ENCODE data around the gene ZCRB1. TPM values are rescaled to one million over a fixed set of nuclear protein-coding genes. Genes with fewer than 3 reads are reported as not detected.

ZCRB1 gene
- total RNA-seq, 4 donors from 2014 or later: 3.4 to 22.7 (median 15.2) TPM

DNA sequence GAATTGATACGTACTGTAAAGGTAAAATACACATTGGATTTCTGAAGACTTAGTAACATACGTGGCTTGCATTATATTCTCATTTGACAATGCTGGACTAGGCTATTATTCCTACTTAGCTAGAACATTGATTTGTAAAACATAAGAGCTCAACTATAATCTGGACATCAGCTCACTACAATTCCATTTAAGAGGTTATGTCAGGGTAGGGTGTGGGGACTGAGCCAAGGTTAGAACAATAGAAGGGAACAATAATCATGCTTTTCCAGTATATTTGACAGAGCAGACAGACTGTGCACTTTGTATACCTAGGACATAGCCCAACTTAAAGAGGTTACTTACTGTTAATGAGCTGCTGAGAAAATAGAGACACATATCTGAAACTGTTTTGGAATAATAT lies 10.8 kb downstream of the ZCRB1 start:
- Histone ChIP-seq H3K27ac (no peak overlapping the region), H3K36me3 (peaks cover 0 to 53% (median 18%) of the 10 kb centered on the region in 4 donors), H3K27me3 (no peaks in the 10 kb centered on the region), H3K4me3 (no peak overlapping the region), H3K9me3 (no peaks in the 10 kb centered on the region), H3K4me1 (no peaks in the 10 kb centered on the region)
- in situ Hi-C loops (cut with MboI; ENCODE audit: low pct_ligation_motif_present in 1 of 4, low pct_unique_long_range_greater_than_20kb in 1 of 4, low sequenced_read_pairs in 3 of 4) (no loop called here), intact Hi-C loops (cut with DNase I; ENCODE audit: low total_unique reads) (no loop called here)
- 88 to 91% methylated on average over 2 of the region's 2 CpGs for WGBS, 2 donors (ENCODE audit: low coverage in 1 of 2)
- DNase-seq: no peak
- no peak for TF ChIP-seq EP300 (IDR thresholded peaks at IDR 0.05; ENCODE audit: low read depth)
- TF ChIP-seq POLR2A (IDR thresholded peaks at IDR 0.05): no peak
- no peak for TF ChIP-seq POLR2AphosphoS5 (IDR thresholded peaks at IDR 0.05)
- no peak for TF ChIP-seq CTCF (IDR thresholded peaks at IDR 0.05)

GRCh38 chr12:42309996-42310395 lies 15.9 kb downstream of the ZCRB1 start:
- Histone ChIP-seq H3K27ac (no peak overlapping the region), H3K4me3 (no peak overlapping the region), H3K27me3 (no peaks in the 10 kb centered on the region), H3K36me3 (peaks cover 0 to 28% (median 7%) of the 10 kb centered on the region in 4 donors), H3K4me1 (no peaks in the 10 kb centered on the region), H3K9me3 (no peaks in the 10 kb centered on the region)
- in situ Hi-C loops (cut with MboI; ENCODE audit: low pct_ligation_motif_present in 1 of 4, low pct_unique_long_range_greater_than_20kb in 1 of 4, low sequenced_read_pairs in 3 of 4) (no loop called here), intact Hi-C loops (cut with DNase I; ENCODE audit: low total_unique reads) (no loop called here)
- no peak for TF ChIP-seq EP300 (IDR thresholded peaks at IDR 0.05; ENCODE audit: low read depth)
- no peak for TF ChIP-seq POLR2A (IDR thresholded peaks at IDR 0.05)
- TF ChIP-seq POLR2AphosphoS5 (IDR thresholded peaks at IDR 0.05): no peak
- no peak for TF ChIP-seq CTCF (IDR thresholded peaks at IDR 0.05)
- 69 to 85% methylated on average over 5 to 6 of the region's 6 CpGs for WGBS, 2 donors (ENCODE audit: low coverage in 1 of 2)
- DNase-seq: no peak

GRCh38 chr12:42308390-42308789 lies 17.5 kb downstream of the ZCRB1 start:
- Histone ChIP-seq H3K9me3 (no peaks in the 10 kb centered on the region), H3K4me1 (no peaks in the 10 kb centered on the region), H3K27ac (no peak overlapping the region), H3K4me3 (no peak overlapping the region), H3K36me3 (peaks cover 0 to 22% (median 5%) of the 10 kb centered on the region in 4 donors), H3K27me3 (no peaks in the 10 kb centered on the region)
- no peak for TF ChIP-seq POLR2AphosphoS5 (IDR thresholded peaks at IDR 0.05)
- no peak for TF ChIP-seq EP300 (IDR thresholded peaks at IDR 0.05; ENCODE audit: low read depth)
- no peak for TF ChIP-seq CTCF (IDR thresholded peaks at IDR 0.05)
- no peak for TF ChIP-seq POLR2A (IDR thresholded peaks at IDR 0.05)
- intact Hi-C loops (cut with DNase I; ENCODE audit: low total_unique reads) (no loop called here), in situ Hi-C loops (cut with MboI; ENCODE audit: low pct_ligation_motif_present in 1 of 4, low pct_unique_long_range_greater_than_20kb in 1 of 4, low sequenced_read_pairs in 3 of 4) (no loop called here)
- 85% methylated on average over 2 of the region's 2 CpGs; no CpG with 5 or more reads in 1 of the 2 donors for whole genome bisulfite sequencing, 2 donors (ENCODE audit: low coverage in 1 of 2)
- no peak for DNase-seq

DNA sequence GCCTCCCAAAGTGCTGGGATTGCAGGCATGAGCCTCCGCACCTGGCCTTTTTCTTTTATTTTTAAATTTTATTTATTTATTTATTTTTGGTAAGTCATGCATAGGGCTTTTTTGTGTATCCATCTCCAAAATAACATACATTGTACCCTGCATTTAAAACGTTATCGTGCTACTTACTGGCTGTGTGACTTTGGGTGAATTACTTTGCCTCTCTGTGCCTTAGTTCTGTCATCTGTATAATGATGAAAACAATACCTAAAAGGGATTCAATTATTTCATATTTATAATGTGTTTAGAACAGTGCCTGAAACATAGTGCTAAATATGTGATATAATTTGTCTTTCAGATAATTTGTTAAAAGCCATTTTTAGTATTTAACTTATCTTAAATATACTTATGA lies 19.6 kb downstream of the ZCRB1 start:
- no peak overlapping the region for H3K4me3 ChIP-seq
- in situ Hi-C loops (cut with MboI; ENCODE audit: low pct_ligation_motif_present in 1 of 4, low pct_unique_long_range_greater_than_20kb in 1 of 4, low sequenced_read_pairs in 3 of 4): no loop called here
- intact Hi-C loops (cut with DNase I; ENCODE audit: low total_unique reads): no loop called here
- peaks cover 0 to 4% (median 0%) of the 10 kb centered on the region in 4 donors for H3K36me3 ChIP-seq
- no peaks in the 10 kb centered on the region for H3K27me3 ChIP-seq
- no peak overlapping the region for H3K27ac ChIP-seq
- 94 to 99% methylated on average over 3 of the region's 3 CpGs for WGBS, 2 donors (ENCODE audit: low coverage in 1 of 2)
- no peaks in the 10 kb centered on the region for H3K4me1 ChIP-seq
- TF ChIP-seq EP300 (IDR thresholded peaks at IDR 0.05; ENCODE audit: low read depth): no peak
- no peak for DNase-seq
- H3K9me3 ChIP-seq: no peaks in the 10 kb centered on the region
